HCT116 (cell line): Measurements from ENCODE around the gene C2orf68.

ENCODE experiments used
- CBX3 ChIP-seq: IDR thresholded peaks from 2 replicates; pipeline ENCODE4 v1.6.1; 2012; ENCODE audit warnings: low read depth
- CEBPB ChIP-seq: IDR thresholded peaks from 2 replicates; pipeline ENCODE4 v1.6.1; 2012; ENCODE audit warnings: low read depth
- CTCF ChIP-seq, 3 experiments: fragments of 200-600 bp in 1 of 3; sonication (generic) in 1 of 3; IDR thresholded peaks in 2 of 3; conservative IDR thresholded peaks in 1 of 3; 2 replicates each; pipeline ENCODE4 v1.5.1; 2012 to 2017; ENCODE audit warnings: low read depth in 2 of 3, low read length in 2 of 3, antibody characterized with exemption in 1 of 3, borderline replicate concordance in 1 of 3, control low read depth in 1 of 3, mild to moderate bottlenecking in 1 of 3, mixed read lengths in 1 of 3, mixed run types in 1 of 3, moderate library complexity in 1 of 3; ENCODE audit not compliant: insufficient read depth in 1 of 3
- EGR1 ChIP-seq: IDR thresholded peaks from 2 replicates; pipeline ENCODE4 v1.6.1; 2012; ENCODE audit warnings: low read depth
- POLR2A ChIP-seq: IDR thresholded peaks from 2 replicates; pipeline ENCODE4 v1.7.0; 2011; ENCODE audit warnings: borderline replicate concordance; ENCODE audit not compliant: insufficient read depth, insufficient read length; ENCODE audit errors: extremely low read depth
- RAD21 ChIP-seq: IDR thresholded peaks from 2 replicates; pipeline ENCODE4 v1.6.1; 2012; ENCODE audit warnings: low read depth, mild to moderate bottlenecking
- REST ChIP-seq: IDR thresholded peaks from 2 replicates; pipeline ENCODE4 v1.6.1; 2012; ENCODE audit warnings: low read depth
- SP1 ChIP-seq: IDR thresholded peaks from 2 replicates; pipeline ENCODE4 v1.6.1; 2012; ENCODE audit warnings: low read depth
- SRF ChIP-seq: IDR thresholded peaks from 2 replicates; pipeline ENCODE4 v1.6.1; 2012; ENCODE audit warnings: low read depth
- ZBTB33 ChIP-seq: IDR thresholded peaks from 2 replicates; pipeline ENCODE4 v1.6.1; 2011; ENCODE audit warnings: mild to moderate bottlenecking, low read length, moderate library complexity; ENCODE audit not compliant: insufficient replicate concordance; ENCODE audit errors: extremely low read depth
- ZNF274 ChIP-seq: fragments of 200-500 bp; sonication (Bioruptor generic); IDR thresholded peaks from 2 replicates; pipeline ENCODE4 v1.6.1; 2014; ENCODE audit warnings: mild to moderate bottlenecking, low read depth, low read length, inconsistent platforms

GRCh38 chr2:85621338-85621737 is 9.5 kb upstream of the C2orf68 start:
- TF ChIP-seq CTCF (IDR thresholded peaks at IDR 0.05 in 2 of 3, conservative IDR thresholded peaks at IDR 0.05 in 1 of 3; ENCODE audit: borderline replicate concordance in 1 of 3, insufficient read depth in 1 of 3, low read depth in 2 of 3, low read length in 2 of 3) (no peak), CBX3 (no peak), CEBPB (no peak), ZNF274 (no peak), SRF (no peak), POLR2A (no peak), ZBTB33 (no peak), REST (no peak), SP1 (no peak), EGR1 (no peak), RAD21 (no peak)
